K562 (cell line): ENCODE results near the gene TNPO3. TPM values are rescaled to one million over a fixed set of nuclear protein-coding genes. Genes with fewer than 3 reads are reported as not detected.
A peak's percentile ranks its signal among the peaks of the same experiment; 100 is the strongest.

Experiments used
- ATAC-seq: fragments of 200-7000 bp; cut with Tn5 transposase; 3 replicates; pipeline ENCODE4 v1.9.1; 2020; ENCODE audit warnings: moderate library complexity
- BruUV-seq: library from RNA; stranded (reverse); fragments of 400-500 nt; replicated peaks from 2 replicates; lab custom pipeline; 2021; lab: Mats Ljungman, UMichigan
- CTCF ChIA-PET: fragments of 300-600 bp; formaldehyde crosslinking; extraction: SDS; loops from one replicate; lab custom pipeline; 2021; ENCODE audit warnings: low intra/inter-chr PET ratio; lab: Yijun Ruan, JAX
- POLR2A ChIA-PET: fragments of 300-600, 350-650 bp; sonication (Branson Sonifier 250); formaldehyde crosslinking; extraction: SDS; loops from one replicate; lab custom pipeline; 2021; ENCODE audit warnings: antibody characterized with exemption, inconsistent platforms; lab: Yijun Ruan, JAX
- DNase-seq, 4 experiments: peaks; one replicate each; pipeline versions ENCODE4 v3.0.0 to v3.0.0-alpha.2; 2011 to 2018; ENCODE audit warnings: low spot score in 3 of 4, mixed read lengths in 3 of 4; ENCODE audit errors: extremely low read depth in 1 of 4
- FAIRE-seq: peaks from 2 replicates; lab custom pipeline; 2011; peaks lifted over from hg19 to GRCh38; lab: Jason Lieb, UNC
- H2AFZ ChIP-seq: 2 replicates; pipeline ENCODE4 v1.6.0; 2011; ENCODE audit warnings: low read depth, low read length, control low read depth, inconsistent platforms
- H3K27ac ChIP-seq: fragments of 200-600 bp; 3 replicates; pipeline ENCODE4 v1.8.0; 2011; ENCODE audit warnings: low read depth, mild to moderate bottlenecking, control low read depth, inconsistent platforms, low read length, moderate library complexity, mixed read lengths; ENCODE audit errors: extremely low read depth
- H3K27me3 ChIP-seq, 2 experiments: fragments of 300-600 bp in 1 of 2; 2 replicates in 1 of 2; 3 replicates in 1 of 2; pipeline versions ENCODE4 v1.6.0 to v1.8.0; 2011; ENCODE audit warnings: inconsistent platforms in 2 of 2, low read length in 2 of 2, mild to moderate bottlenecking in 1 of 2, mixed read lengths in 1 of 2, moderate library complexity in 1 of 2; ENCODE audit not compliant: control insufficient read depth in 2 of 2, insufficient read depth in 2 of 2
- H3K36me3 ChIP-seq: fragments of 300-600 bp; 3 replicates; pipeline ENCODE4 v1.8.0; 2011; ENCODE audit warnings: mild to moderate bottlenecking, low read length, inconsistent platforms; ENCODE audit not compliant: control insufficient read depth, insufficient read depth
- H3K4me1 ChIP-seq, 2 experiments: fragments of 200-600 bp in 1 of 2; replicated peaks in 1 of 2; 2 replicates in 1 of 2; 3 replicates in 1 of 2; pipeline versions ENCODE4 v1.5.1 to v1.8.0; 2011; ENCODE audit warnings: inconsistent platforms in 2 of 2, low read length in 2 of 2, mild to moderate bottlenecking in 1 of 2, mixed read lengths in 1 of 2, moderate library complexity in 1 of 2; ENCODE audit not compliant: control insufficient read depth in 2 of 2, insufficient read depth in 2 of 2
- H3K4me2 ChIP-seq: 2 replicates; pipeline ENCODE4 v1.6.1; 2011; ENCODE audit warnings: low read length, control low read depth, inconsistent platforms, mixed read lengths; ENCODE audit not compliant: insufficient read depth
- H3K4me3 ChIP-seq: fragments of 200-600 bp; sonication (generic), shearing (Covaris generic); 2 replicates; pipeline ENCODE4 v1.5.1; 2016; ENCODE audit warnings: control low read depth, inconsistent platforms
- H3K79me2 ChIP-seq: fragments of 200-600 bp; 3 replicates; pipeline ENCODE4 v1.8.0; 2011; ENCODE audit warnings: low read length, inconsistent platforms; ENCODE audit not compliant: control insufficient read depth, insufficient read depth
- H3K9ac ChIP-seq, 2 experiments: 2 replicates each; pipeline versions ENCODE4 v1.6.0 to v1.6.1; 2011; ENCODE audit warnings: low read depth in 2 of 2, low read length in 2 of 2, control low read depth in 1 of 2, inconsistent platforms in 1 of 2, mild to moderate bottlenecking in 1 of 2, mixed read lengths in 1 of 2; ENCODE audit not compliant: insufficient read depth in 1 of 2
- H3K9me1 ChIP-seq: one replicate; pipeline ENCODE4 v1.6.0; 2011; ENCODE audit warnings: inconsistent platforms, mild to moderate bottlenecking, low read length, moderate library complexity; ENCODE audit not compliant: control insufficient read depth, insufficient read depth
- H3K9me3 ChIP-seq: replicated peaks from 2 replicates; pipeline ENCODE4 v1.5.1; 2011; ENCODE audit warnings: low read depth, low read length, inconsistent platforms; ENCODE audit not compliant: control insufficient read depth, insufficient read depth
- H4K20me1 ChIP-seq: replicated peaks from 2 replicates; pipeline ENCODE4 v1.6.1; 2011; ENCODE audit warnings: low read length, inconsistent platforms, mixed read lengths; ENCODE audit not compliant: control insufficient read depth, insufficient read depth
- ADNP ChIP-seq: fragments of 200-800 bp; sonication (Bioruptor generic); IDR thresholded peaks from 2 replicates; pipeline ENCODE4 v1.6.1; 2016; ENCODE audit warnings: missing genetic modification characterization, missing compliant biosample characterization
- GMEB1 ChIP-seq: fragments of 250-450 bp; sonication (Bioruptor Pico); IDR thresholded peaks from 2 replicates; pipeline ENCODE4 v1.4.0; 2020; ENCODE audit warnings: mild to moderate bottlenecking
- HDAC1 ChIP-seq, 2 experiments: fragments of 450-650 bp; IDR thresholded peaks; 2 replicates each; pipeline ENCODE4 v1.6.1; 2016 to 2017; ENCODE audit warnings: inconsistent platforms in 1 of 2, mild to moderate bottlenecking in 1 of 2, moderate library complexity in 1 of 2
- KDM1A ChIP-seq, 2 experiments: fragments of 450-650 bp; IDR thresholded peaks; 2 replicates each; pipeline ENCODE4 v1.6.1; 2016; ENCODE audit warnings: mild to moderate bottlenecking in 2 of 2
- NFXL1 ChIP-seq: fragments of 450-650 bp; formaldehyde crosslinking; IDR thresholded peaks from 2 replicates; pipeline ENCODE4 v1.4.0; 2021; ENCODE audit warnings: mild to moderate bottlenecking
- NFYB ChIP-seq: IDR thresholded peaks from 2 replicates; pipeline ENCODE4 v1.6.1; 2011; ENCODE audit warnings: mild to moderate bottlenecking, moderate library complexity; ENCODE audit not compliant: insufficient read length; ENCODE audit errors: extremely low read depth
- NR2C1 ChIP-seq, 2 experiments: fragments of 450-650 bp; IDR thresholded peaks; 2 replicates each; pipeline ENCODE4 v1.6.1; 2017; ENCODE audit warnings: mild to moderate bottlenecking in 2 of 2, antibody characterized with exemption in 1 of 2, inconsistent platforms in 1 of 2, missing compliant biosample characterization in 1 of 2, missing genetic modification characterization in 1 of 2
- PTTG1 ChIP-seq: fragments of 450-650 bp; IDR thresholded peaks from 2 replicates; pipeline ENCODE4 v1.6.1; 2016; ENCODE audit warnings: low read depth, mild to moderate bottlenecking, missing genetic modification characterization, missing compliant biosample characterization
- RBM25 ChIP-seq: fragments of 200-400 bp; formaldehyde crosslinking; IDR thresholded peaks from 2 replicates; pipeline ENCODE4 v1.6.1; 2018; ENCODE audit warnings: low read length, low read depth, moderate library complexity; ENCODE audit not compliant: severe bottlenecking
- SRSF7 ChIP-seq: fragments of 200-400 bp; formaldehyde crosslinking; optimal IDR thresholded peaks from 2 replicates; pipeline ENCODE3; 2017; ENCODE audit warnings: mild to moderate bottlenecking, low read depth, low read length
- TAF7 ChIP-seq: fragments of 450-650 bp; IDR thresholded peaks from 2 replicates; pipeline ENCODE4 v1.6.1; 2016; ENCODE audit warnings: missing genetic modification characterization, missing compliant biosample characterization
- THAP12 ChIP-seq: fragments of 250-450 bp; sonication (Bioruptor Pico); IDR thresholded peaks from 2 replicates; pipeline ENCODE4 v1.9.0; 2021; ENCODE audit warnings: mild to moderate bottlenecking, inconsistent platforms
- YBX1 ChIP-seq: fragments of 450-650 bp; IDR thresholded peaks from 2 replicates; pipeline ENCODE4 v1.7.1; 2016; ENCODE audit warnings: mild to moderate bottlenecking
- ZBTB9 ChIP-seq: fragments of 450-650 bp; formaldehyde crosslinking; IDR thresholded peaks from 2 replicates; pipeline ENCODE4 v1.4.0; 2020; ENCODE audit warnings: mild to moderate bottlenecking, moderate library complexity
- ZNF146 ChIP-seq: IDR thresholded peaks from one replicate; pipeline ENCODE4 v1.6.1; 2018; ENCODE audit warnings: missing compliant biosample characterization; ENCODE audit not compliant: unreplicated experiment
- ZNF398 ChIP-seq: fragments of 250-450 bp; sonication (Bioruptor Pico); IDR thresholded peaks from 2 replicates; pipeline ENCODE4 v1.8.0; 2021; ENCODE audit warnings: moderate library complexity, mild to moderate bottlenecking, inconsistent platforms
- ZNF830 ChIP-seq: fragments of 250-450 bp; sonication (Bioruptor Pico); IDR thresholded peaks from 2 replicates; pipeline ENCODE4 v1.5.0; 2021; ENCODE audit warnings: mild to moderate bottlenecking
- WGBS: fragments of 100-300 bp; shearing (Covaris generic); methylation state at CpG from one replicate; pipeline ENCODE4 v1.1.6; 2016; ENCODE audit warnings: low coverage, mixed read lengths; ENCODE audit not compliant: insufficient coverage; ENCODE audit errors: missing lambda C conversion rate; 5-methylcytosine and 5-hydroxymethylcytosine counted together
- in situ Hi-C: fragments of 300-500 bp; cut with MboI; formaldehyde crosslinking; loops from 4 replicates; pipeline ENCODE4 v1.15.0; 2018; ENCODE audit warnings: inconsistent platforms, mixed read lengths
- intact Hi-C: fragments of 100-400 bp; cut with micrococcal nuclease; formaldehyde crosslinking; loops from 2 replicates; pipeline ENCODE4 v1.14.2; 2022
- polyA plus RNA-seq, 8 experiments: library from polyadenylated mRNA; depleted of rRNA in 4 of 8; stranded (reverse) in 5 of 8; unstranded in 3 of 8; fragments of >200 nt; fragmentation: Nextera tagmentation in 2 of 8; fragmentation: Illumina TruSeq in 1 of 8; extraction: Ambion mirVana in 2 of 8; extraction: Trizol in 1 of 8; gene quantifications; 2 replicates each; pipeline versions ENCODE4 v1.2.1 to v1.2.3, GENCODE V29; 2011 to 2014; ENCODE audit warnings: inconsistent platforms in 1 of 8, missing spikeins in 1 of 8
- total RNA-seq, 7 experiments: library from RNA; depleted of rRNA in 6 of 7; stranded (reverse); fragments of >200 nt in 6 of 7; fragmentation: Illumina TruSeq in 2 of 7; extraction: Trizol in 2 of 7; gene quantifications; 2 replicates each; pipeline versions ENCODE4 v1.2.1 to v1.2.3, GENCODE V29; 2011 to 2021; ENCODE audit warnings: low replicate concordance in 1 of 7

The TNPO3 gene
- total and polyA plus RNA-seq, 9 of the 15 experiments (the other 6 are each of a cell fraction or from before 2014, with no cell fraction given) = 35.8 to 125 (median 110) TPM

- 46% methylated on average over 2 of the region's 2 CpGs for WGBS
- H3K9me3 ChIP-seq = no peaks in the 10 kb centered on the region
- in situ Hi-C loops (no loop called here), intact Hi-C loops (no loop called here)
- POLR2A ChIA-PET = interaction anchor here (1.2 kb wide), 1 partner anchor 10 kb away, joined by 3 read pairs; no protein-coding TSS in a partner anchor
- H3K27ac ChIP-seq = no peak overlapping the region
- H3K4me2 ChIP-seq = no peak overlapping the region
- no peak for ATAC-seq
- H2AFZ ChIP-seq = no peak overlapping the region
- no TSS peak for BruUV-seq
- no peak overlapping the region for H3K9ac ChIP-seq
- H3K79me2 ChIP-seq = no peaks in the 10 kb centered on the region
- no peak for FAIRE-seq
- H3K9me1 ChIP-seq = no peaks in the 10 kb centered on the region
- H3K36me3 ChIP-seq = no peaks in the 10 kb centered on the region
- no peak overlapping the region for H3K4me3 ChIP-seq
- CTCF ChIA-PET = no interaction called here
- H3K4me1 ChIP-seq = no peaks in the 10 kb centered on the region; a peak in 1 of 5 replicates
- no peaks in the 10 kb centered on the region for H3K27me3 ChIP-seq
- DNase-seq = no peak
- H4K20me1 ChIP-seq = no peaks in the 10 kb centered on the region
- no peak for TF ChIP-seq SRSF7
- no peak for TF ChIP-seq HDAC1 (IDR thresholded peaks at IDR 0.05)
- TF ChIP-seq NR2C1 (IDR thresholded peaks at IDR 0.05) = 0 out of 2 replicates have a peak, but pooled peaks have one; percentile 22
- TF ChIP-seq NR2C1 (tag; IDR thresholded peaks at IDR 0.05) = no peak
- peak; percentile 89 for TF ChIP-seq ZNF146 (CRISPR knock-in tag)
- no peak for TF ChIP-seq NFYB
- no peak for TF ChIP-seq YBX1
- no peak for TF ChIP-seq ZNF830 (CRISPR knock-in tag)
- no peak for TF ChIP-seq THAP12 (CRISPR knock-in tag)
- no peak for TF ChIP-seq PTTG1 (tag)
- TF ChIP-seq ZNF398 = no peak
- TF ChIP-seq ZBTB9 (CRISPR knock-in tag) = no peak
- no peak for TF ChIP-seq TAF7 (tag)
- TF ChIP-seq GMEB1 (CRISPR knock-in tag) = no peak
- TF ChIP-seq RBM25 = peak; percentile 90
- TF ChIP-seq NFXL1 (CRISPR knock-in tag) = no peak
- 0 out of 2 replicates have a peak, but pooled peaks have one; percentile 21 for TF ChIP-seq ADNP (tag)
- peak; percentile 15 to 22; a peak in 1 of 4 replicates for TF ChIP-seq KDM1A (IDR thresholded peaks at IDR 0.05)
Measured at GRCh38 chr7:129074994-129075393, 20.1 kb upstream of the TNPO3 start.
